GM18870 (cell line): ENCODE measurements around the gene THBS2.
"Not testable (repeated sequence)": the region's sequence is repeated elsewhere in the genome, so short reads cannot be mapped to it uniquely, and the experiment has no call there.

Experiments
- ATAC-seq: cut with Tn5 transposase; IDR thresholded peaks from one replicate; pipeline ENCODE4 v1.9.1; 2021; ENCODE audit warnings: moderate library complexity; ENCODE audit not compliant: unreplicated experiment

The THBS2 gene

GRCh38 chr6:169212897-169213813 is 40.5 kb downstream of the THBS2 start:
- peak; percentile 91 for ATAC-seq

GRCh38 chr6:169212436-169212835 is 41.2 kb downstream of the THBS2 start:
- ATAC-seq: no peak

DNA sequence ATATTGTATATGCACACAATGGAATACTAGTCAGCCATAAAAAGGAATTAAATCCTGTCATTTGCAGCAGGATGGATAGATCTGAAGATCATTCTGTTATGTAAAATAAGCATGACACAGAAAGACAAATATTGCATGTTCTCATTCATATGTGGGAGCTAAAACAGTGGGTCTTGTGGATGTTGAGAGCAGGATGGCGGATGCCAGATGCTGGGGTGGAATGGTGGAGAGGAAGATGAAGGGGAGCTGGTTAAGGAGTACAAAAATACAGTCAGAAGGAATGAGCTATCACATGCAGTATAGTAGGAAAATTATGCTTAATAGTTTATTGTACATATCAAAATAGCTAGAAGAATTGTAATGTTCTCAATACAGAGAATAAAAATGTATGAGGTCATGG is 41.8 kb downstream of the THBS2 start:
- no peak for ATAC-seq

DNA sequence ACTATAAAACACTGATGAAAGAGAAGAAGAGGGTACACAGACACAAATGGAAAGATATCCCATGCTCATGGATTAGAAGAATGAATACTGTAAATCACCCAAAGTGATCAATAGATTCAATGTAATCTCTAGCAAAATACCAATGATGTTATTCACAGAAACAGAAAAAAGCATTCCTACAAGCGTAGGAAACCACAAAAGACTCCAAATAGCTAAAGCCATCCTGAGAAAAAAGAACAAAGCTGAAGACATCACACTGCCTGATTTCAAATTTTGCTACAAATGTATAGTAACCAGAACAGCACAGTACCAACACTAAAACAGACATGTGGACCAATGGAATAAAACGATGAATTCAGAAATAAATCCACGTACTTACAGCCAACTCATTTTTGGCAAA is 43.0 kb downstream of the THBS2 start:
- ATAC-seq: no peak

- no peak for ATAC-seq
These were observed 45.6 kb downstream of the THBS2 start for GRCh38 chr6:169208011-169208410.

DNA sequence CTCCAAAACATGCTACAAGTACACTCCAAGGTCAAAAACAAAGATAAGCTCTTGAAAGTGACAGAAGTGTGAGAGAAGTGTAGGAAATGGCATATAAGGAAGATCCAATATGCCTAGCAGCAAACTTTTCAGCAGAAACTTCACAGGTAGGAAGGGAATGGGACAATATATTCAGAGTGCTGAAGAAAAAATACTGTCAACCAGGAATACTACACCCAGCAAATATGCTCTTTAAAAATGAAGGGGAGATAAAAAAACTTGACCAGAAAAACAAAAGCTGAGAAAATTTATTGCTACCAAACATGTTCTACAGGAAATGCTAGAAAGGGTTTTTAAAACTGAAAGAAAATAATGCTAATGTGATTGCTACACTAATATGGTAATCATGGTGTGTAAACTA is 46.2 kb downstream of the THBS2 start:
- ATAC-seq: no peak

- no peak for ATAC-seq
These were observed 48.2 kb downstream of the THBS2 start for GRCh38 chr6:169205176-169206160.

DNA sequence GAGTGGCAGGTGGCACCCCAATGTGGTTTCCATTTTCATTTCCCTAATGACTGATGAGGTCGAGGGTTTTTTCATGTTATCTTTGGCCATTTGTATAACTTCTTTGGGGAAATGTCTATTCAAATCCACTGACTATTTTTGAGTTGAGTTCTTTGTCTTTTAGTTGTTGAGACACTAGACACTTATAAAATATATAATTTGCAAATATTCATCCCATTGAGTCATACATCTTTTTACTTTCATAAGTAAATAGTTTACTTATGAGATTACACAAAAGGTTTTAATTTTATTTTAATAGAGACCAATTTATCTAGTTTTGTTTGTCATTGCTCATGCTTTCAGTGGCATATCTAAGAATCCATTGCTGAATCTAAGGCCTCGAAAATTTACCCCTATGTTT is 49.5 kb downstream of the THBS2 start:
- no peak for ATAC-seq

DNA sequence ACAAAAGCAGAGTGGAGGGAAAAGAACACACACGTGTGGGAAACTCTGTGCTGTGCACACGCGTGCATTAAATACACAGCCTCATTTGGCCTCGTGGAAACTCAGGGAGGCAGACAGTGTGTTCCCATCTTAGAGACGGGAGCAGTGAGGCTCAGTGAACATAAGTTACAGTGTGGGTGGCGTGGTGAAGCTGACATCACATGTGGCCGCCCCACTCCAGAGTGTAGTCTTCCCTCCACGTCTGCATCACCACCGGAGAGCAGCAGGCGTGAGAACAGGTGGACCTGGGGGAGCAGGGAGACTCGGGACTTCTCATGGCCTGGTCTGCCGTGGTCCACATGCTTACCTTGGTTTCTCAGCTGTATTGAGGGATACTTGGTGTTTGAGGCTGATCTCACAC is 51.7 kb downstream of the THBS2 start:
- ATAC-seq: no peak

- ATAC-seq: no peak
These were observed 52.6 kb downstream of the THBS2 start for GRCh38 chr6:169200893-169201514.

DNA sequence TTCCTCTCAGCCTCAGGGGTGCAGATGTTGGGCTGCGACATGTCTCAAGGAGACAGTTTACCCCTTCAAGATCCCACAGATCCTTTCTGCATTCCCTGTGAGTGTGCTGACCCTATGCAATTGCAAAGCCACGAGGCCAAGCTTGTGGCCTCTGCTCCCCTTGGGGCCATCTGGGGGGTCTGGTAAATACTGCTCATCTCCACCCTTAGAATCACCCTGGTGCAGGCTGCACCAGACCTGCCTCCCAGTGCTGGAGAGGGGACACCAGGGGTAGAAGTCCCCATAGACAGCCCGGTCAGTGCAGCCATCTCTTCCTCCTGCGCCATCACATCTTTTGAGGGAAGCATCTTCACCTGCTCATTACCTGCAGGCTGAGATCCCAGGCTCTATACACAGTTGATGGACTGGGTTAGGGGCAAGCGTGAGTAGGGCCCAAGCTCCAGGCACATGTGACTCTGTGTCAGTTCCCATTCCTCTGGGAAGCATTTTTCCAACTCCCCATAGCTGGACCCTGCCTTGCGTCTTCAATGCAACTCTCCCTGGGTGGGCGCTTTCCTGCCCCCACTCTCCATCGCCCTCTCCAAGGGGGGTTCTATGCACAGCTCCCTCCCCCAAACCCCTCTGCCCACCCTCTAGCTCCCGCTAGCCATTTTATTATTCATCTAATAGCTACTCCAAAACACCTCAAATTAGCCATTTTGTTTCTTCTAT is 53.9 kb downstream of the THBS2 start:
- no peak for ATAC-seq

- ATAC-seq: no peak
These were observed 54.8 kb downstream of the THBS2 start for GRCh38 chr6:169198885-169199284.

DNA sequence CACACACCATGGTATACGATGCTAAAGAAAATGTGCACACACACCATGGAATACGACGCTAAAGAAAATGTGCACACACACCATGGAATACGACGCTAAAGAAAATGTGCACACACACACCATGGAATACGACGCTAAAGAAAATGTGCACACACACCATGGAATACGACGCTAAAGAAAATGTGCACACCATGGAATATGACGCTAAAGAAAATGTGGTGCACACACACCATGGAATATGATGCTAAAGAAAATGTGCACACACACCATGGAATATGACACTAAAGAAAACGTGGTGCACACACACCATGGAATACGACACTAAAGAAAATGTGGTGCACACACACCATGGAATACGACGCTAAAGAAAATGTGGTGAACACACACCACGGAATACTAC is 55.7 kb downstream of the THBS2 start:
- not testable (repeated sequence) for ATAC-seq

DNA sequence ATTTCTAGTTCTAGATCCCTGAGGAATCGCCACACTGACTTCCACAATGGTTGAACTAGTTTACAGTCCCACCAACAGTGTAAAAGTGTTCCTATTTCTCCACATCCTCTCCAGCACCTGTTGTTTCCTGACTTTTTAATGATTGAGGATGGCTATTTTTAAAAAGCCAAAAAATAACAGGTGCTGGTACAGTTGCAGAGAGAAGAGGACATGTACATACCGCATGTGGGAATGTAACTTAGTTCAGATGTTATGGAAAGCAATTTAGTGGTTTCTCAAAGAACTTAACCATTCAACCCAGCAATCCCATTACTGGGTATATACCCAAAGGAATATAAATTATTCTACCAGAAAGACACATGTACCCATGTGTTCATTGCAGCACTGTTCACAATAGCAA is 57.4 kb downstream of the THBS2 start:
- not testable (repeated sequence) for ATAC-seq

DNA sequence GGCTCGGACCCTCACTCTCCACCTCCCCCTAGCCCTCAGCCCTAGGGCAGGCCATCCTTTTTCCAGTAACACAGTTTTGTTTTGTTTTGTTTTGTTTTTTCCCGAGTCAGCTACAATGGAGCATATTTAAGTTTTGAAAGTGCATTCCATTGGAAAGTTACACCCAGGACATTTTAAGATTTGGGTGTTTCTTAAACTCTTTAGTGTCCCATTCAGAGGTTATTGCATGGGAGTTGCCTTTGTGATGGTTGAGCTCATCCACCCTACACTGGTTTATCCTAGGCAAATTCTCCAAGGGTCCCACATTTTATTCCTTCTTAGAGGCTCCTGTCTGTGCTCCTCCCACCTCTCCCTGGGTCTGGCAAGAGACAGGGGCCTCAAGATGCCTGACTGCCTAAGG is 58.9 kb downstream of the THBS2 start:
- no peak for ATAC-seq

GRCh38 chr6:169190970-169191369 is 62.7 kb downstream of the THBS2 start:
- ATAC-seq: no peak

- ATAC-seq: no peak
These were observed 63.5 kb downstream of the THBS2 start for GRCh38 chr6:169190144-169190584.

- no peak for ATAC-seq
These were observed 64.0 kb downstream of the THBS2 start for GRCh38 chr6:169189686-169190085.

DNA sequence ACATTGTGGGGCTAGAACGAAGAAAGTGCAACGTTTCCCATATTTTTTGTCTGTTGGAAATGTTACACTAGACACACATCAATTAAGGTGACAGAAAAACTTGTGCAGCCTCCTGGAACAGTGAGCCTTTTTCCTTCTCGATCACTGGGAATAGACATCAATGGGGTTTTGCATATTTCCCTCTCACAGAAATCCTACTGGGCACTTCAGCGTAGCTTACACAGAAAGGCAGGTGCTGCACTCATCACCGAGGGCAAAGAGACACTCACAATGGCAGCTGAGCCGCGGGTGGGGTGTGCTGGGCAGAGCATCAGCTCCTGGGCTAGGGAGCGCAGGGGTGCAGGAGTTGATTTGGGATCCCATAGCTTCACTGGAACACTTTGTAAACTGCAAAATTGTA is 64.5 kb downstream of the THBS2 start:
- ATAC-seq: no peak

GRCh38 chr6:169188475-169188874 is 65.2 kb downstream of the THBS2 start:
- ATAC-seq: no peak
